Stimulated activated CD8-positive, alpha-beta memory T cell treated with anti-CD3 and anti-CD28 coated beads, Interleukin-2, amount 100 ng/mL, for 1 hour (primary cell): ENCODE data around the gene VSIG2.

Experiments used
- DNase-seq, 2 donors: peaks; one replicate each; pipeline ENCODE4 v3.0.0-alpha.2; 2020; ENCODE audit warnings: low read depth in 2 of 2

The VSIG2 gene

DNA sequence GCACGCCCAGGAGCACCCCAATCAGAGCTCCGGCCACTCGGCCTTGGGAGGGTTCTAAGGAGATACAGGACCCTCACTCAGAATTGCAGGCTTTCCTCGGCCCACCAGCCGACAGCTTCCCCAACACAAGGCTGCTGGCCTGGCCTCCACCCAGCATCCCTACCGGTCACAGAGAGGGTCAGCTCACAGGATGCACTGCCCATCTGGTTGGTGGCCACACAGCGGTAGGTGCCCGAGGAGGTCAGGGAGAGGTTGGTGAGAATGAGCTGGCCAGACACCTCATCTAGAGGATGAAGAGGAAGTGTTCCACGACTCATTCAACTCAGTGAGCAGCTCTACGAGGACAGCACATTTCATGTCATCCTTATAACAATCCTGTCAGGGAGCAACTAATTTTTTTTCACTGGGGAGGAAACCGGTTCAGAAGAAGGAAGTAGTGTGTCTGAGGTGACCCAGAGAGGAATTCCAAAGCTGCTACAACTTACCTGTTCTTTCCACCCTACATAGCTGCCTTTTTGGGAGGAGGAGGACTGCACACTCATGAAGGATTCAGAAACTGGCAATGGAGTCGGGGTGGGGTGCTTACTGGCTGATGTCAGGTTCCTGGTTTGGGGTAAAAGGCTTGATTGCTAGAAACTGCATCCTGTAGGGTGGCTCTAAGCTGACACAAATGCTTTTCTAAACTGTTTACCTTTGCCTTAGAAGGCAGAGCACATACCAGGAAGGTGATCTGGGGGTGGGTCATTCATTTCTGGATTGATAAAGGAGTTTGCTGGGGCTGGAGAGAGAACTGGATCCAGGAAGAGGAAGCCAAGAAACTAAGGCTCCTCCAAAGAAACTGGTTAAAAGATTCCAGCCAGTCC lies 3.3 kb downstream of the VSIG2 start:
- no peak for DNase-seq

DNA sequence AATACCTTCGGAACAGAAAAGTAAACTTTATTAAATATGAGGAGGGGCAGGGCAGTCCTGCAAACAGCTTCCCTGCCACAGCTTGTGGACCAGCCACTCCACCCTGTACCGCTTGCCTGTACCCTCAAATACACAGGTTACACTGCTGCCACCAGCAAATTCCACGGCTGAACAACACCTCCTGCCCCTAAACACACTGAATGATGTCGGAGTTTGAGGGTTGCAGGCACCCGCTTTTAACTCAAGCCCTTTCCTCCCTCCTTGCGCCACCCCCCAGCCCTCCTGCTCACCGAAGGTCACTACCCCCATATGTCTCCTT lies 4.0 kb downstream of the VSIG2 start:
- DNase-seq, result no peak

- no peak for DNase-seq
Observed at GRCh38 chr11:124747406-124748099, 4.5 kb downstream of the VSIG2 start.

DNA sequence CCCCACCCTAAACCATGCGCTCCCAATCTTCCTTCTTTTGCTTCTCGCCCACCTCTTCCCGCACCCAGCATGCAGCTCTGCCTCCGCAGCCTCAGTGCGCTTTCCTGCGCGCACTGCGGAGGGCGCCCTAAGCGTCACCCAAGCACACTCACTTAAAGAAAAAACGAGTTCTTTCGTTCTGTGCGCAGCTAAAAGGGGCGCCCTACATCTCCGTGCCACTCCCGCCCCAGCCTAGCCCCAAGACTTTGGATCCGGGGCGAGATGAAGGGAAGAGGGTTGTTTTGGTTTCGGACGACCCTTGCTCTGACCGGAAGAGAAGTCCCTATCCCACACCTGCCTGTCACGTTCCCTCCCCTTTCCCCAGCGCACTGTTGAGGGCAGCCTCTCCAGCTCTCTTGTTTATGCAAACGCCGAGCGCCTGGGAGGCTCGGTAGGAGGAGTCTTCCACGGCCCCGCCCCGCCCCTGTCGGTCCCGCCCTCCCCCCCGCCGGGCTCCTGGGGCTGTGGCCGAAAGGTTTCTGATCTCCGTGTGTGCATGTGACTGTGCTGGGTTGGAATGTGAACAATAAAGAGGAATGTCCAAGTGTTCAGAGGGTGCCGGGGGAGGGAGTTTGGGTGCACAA lies 5.3 kb downstream of the VSIG2 start:
- peak; percentile 57 to 66 for DNase-seq

DNA sequence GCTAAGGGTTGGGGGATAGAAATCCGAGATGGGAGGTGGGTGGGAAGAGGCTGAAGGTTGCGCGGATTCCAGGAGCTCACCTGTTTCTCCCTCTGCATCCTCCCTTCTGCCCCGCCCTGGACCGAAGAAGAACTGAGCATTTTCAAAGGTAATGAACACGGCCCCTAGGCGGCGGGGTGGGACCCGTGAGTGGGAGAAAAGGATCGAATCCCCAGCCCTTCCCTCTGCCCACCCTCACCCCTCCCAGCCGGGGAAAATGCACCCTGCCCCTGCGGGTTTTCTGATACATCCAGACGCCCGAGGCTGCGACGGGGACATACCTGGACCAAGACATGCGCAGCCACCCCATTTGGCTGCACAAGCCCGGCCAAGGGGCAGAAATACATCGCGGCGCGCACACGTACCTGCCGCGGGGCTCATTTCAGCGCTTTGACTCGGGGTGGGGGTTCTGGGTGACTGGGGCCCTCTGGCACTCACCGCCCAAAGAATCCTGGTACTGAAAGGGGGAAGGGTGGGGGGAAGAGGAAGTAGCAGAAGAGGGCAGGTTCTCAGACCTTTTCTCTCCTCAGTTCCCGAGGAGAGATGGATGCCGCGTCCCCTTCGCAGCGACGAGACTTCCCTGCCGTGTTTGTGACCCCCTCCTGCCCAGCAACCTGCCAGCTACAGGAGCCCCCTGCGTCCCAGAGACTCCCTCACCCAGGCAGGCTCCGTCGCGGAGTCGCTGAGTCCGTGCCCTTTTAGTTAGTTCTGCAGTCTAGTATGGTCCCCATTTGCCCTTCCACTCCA lies 6.0 kb downstream of the VSIG2 start:
- DNase-seq, result no peak

- no peak for DNase-seq
Observed at GRCh38 chr11:124745270-124745834, 6.7 kb downstream of the VSIG2 start.

DNA sequence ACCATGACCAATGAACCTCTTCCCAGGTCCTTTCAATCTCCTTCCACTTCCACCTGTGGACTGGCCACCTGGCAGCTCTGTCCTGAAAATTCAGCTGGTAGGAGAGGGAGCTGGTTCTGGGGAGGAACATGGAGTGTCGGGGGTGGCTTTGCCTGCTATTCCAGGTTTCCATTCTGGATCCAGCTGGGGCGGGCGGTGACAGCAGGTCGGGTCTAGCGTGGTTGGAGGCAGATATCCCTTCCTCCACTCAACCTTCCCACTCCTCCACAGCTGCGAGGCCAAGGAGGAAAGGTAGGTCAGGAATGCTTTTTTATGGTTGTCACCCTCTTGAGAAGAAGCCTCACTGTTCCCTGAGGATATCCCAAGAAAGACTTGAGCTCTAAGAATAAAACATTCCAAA lies 9.0 kb downstream of the VSIG2 start:
- DNase-seq, result no peak

DNA sequence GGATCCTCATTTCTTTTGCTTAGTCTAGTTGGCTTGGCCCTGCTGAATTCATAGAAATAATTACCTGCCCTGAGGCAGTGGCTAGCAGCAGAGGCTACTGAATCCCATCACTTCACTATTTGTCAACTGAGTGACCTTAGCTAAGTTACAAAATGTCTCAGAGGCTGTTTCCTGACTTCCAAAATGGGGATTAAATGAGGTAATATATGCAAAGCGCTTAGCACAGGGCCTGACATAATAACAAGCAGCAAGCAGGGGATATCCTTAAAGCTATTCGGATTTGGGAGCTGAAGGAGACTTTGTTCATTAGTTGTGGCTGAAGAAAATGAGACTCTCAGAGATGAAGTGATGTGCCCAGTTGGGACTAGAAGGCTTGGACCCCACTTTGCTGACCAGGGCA lies 9.5 kb downstream of the VSIG2 start:
- no peak for DNase-seq

DNA sequence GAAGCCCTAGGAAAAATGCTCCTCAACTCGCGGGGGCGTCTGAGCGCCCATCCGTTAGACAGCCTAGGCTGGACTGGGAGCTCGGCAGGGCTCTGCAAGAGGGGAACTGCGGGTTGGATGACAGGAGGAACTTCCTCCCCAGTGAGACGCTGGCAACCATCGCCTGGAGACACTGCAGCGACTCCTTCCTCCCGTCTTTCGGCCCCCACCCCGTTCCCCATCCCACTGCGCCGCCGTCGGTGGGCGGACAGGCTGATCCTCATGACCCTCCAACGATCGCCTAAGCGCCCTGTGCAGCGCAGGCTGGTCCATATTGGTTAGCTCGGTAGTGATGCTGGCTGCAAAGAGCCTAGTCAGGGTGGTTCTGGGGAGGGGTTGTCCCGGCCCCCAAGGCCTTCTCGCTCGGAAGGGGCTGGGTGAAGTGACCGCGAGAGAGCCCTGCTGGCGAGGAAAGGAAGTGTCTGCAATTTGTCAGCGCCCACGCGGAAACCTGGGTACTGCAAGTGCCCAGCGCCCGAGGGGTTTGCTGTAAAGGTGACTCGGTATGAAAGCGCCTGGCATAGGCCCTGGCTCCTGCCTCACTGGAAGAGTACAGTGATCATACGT lies 11.7 kb downstream of the VSIG2 start:
- DNase-seq, result peak in 1 of 2 donors; percentile 18

DNA sequence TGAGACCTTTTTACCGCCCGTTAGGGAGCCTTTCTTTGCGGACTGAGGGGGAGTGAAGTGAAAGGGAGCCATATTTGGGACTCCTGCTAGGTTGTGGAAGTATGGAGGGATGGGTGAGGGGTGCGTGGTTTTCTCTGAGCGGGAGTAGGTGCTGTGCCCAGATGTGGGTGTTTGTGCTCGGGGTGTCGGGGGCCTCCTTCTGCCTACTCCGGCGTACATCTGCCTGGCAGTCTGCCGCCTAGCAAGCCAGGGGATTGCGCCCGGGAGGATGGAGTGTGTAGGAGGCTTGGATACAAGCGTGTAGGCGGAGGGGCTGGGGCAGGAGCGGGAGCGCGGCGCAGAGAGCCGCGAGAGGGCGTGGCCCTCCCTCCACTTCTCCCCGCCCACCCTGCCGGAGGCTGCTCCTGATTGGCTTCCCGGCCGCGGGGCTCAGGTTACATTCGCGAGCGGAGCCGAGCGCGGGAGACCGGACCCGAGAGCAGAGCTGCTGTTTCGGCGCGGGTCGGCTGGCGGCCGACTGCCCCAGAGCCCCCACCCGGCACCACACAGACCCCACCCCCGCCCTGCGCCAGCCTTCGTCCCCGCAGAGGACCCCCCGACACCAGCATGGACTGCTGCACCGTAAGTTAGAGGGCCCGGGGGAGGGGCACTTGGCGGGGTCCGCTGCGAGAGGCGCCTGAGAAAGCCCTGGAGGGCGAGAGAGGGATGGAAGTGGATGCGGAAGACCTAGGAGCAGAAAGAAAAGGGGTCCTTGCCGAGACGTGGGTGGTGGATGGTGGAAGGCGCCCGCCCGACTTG lies 12.4 kb downstream of the VSIG2 start, which contains the start of gene NRGN:
Gene NRGN, plus strand, starts transcription at position 464 of the 798 bp plus-strand sequence. Its CDS starts 143 bp downstream, at position 607.
- DNase-seq, result peak; percentile 64 to 75

DNA sequence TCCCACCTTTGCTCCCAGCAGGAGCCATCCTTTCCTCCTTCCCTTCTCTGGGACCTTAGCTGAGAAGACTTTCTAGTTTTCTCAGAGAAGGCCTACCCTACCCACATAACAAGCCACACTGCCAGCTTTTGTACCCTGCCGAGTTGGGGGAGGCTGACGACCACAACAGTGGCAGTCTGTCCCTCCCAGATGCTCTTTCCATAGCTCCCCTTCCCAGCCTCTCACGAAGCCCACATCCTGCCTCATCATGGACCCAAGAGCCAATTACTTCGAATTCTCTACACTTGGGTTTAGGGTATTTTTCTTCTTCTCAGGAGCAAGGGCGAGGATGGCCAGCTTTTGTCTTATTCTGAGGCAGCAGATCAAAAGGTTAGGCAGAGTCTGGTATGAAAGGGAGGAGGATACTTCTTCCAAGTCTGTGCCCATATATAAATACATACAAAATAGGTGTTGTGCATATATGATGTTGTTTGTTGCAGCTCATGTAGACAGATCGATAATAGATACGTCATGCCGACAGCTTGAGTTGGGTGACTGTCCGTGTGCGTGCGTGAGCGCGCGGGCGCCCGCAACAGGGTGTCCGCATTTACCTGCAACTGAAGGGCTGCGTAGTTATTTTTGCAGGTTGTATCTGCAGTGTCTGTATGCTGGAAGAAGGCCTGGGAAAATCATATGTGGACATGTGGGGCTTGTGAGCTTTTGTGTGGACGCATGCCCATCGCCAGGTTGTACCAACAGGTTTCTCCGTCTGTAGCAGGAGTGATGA lies 13.2 kb downstream of the VSIG2 start:
- DNase-seq, result no peak

DNA sequence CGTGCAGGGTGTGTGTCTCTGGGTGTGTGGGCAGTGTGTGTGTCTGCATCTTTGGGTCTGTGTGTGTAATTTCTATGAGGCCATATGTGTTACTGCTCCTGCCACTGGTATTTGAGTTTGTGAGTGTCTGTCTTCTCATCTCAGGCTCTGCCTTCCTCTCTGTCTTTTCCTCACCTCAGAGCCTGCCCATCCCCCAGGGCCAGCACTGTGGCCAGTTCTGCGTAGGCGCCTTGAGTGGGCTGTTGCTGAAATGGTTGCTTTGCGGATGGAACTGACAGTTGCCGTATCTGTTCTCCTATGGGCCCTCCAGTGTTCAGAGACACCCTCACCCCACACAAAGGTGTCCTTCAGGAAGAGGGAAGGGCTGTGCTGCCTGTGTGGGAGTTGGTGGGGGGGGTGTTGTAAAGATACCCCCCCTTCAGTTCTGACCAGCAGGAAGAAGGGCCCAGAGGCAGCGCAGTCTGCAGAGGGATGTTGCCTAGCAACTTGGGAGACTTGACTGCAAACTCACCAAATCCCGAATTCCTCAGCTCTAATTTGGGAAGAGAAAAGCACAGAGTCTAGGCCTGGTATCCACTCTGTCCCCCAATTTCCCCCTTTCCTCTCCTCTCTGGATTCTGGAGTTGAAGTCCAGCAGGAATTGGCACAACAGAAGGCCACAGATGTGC lies 14.3 kb downstream of the VSIG2 start:
- no peak for DNase-seq

DNA sequence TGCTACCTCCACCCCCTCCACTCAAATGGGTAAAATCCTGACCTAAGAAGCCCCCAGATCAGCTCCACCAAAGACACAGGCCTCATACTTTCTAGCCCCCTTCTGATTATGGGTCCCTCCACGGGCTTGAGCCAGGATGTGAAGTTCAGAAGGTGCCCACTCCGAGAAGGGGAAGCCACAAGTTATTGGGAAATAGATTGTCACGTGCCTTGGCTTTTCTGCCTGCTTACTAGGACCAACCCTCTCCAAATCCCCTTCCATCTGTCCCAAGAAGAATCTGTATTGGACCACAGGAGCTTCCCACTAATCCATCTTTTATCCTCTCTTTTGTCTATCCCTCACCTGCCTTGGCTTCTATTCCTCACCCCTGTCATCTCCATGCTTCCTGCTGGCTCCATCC lies 15.3 kb downstream of the VSIG2 start:
- DNase-seq, result no peak

DNA sequence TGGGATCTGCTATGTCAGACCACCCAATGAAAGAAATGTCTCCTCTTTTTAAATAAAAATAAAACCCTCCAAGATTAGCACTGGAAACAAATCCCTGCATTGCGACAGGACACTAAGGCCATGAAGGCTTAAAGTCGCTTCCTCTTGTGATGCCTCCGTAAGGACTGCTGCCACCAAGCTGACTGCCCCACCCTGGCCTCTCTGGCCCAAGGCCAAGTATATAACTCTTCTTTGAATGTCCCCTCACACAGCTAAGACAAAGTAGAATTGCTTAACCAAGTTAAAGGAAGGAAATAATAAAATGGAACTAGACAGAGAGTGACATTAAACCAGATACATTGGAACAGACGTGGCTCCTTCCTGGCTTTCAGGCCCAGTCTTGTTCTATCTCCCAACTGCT lies 19.8 kb downstream of the VSIG2 start:
- no peak for DNase-seq

DNA sequence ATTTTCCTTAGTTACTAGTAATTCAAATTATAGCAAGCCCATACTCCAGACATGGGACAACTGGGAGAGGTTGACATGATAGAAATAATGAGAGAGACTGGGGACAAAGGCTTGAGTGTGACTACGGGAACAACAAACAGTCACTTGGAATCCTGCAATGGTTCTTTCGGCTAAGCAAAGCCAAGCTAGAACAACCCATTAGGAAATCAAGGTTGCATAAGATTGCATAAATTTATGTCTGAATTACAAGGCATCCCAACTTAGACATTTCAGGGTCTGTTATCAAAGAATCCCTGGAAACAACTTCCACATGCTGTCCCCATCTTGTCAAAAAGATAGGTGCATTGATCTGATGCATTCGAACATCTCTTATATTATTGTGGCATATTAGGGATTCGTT lies 22.5 kb downstream of the VSIG2 start:
- DNase-seq, result no peak

DNA sequence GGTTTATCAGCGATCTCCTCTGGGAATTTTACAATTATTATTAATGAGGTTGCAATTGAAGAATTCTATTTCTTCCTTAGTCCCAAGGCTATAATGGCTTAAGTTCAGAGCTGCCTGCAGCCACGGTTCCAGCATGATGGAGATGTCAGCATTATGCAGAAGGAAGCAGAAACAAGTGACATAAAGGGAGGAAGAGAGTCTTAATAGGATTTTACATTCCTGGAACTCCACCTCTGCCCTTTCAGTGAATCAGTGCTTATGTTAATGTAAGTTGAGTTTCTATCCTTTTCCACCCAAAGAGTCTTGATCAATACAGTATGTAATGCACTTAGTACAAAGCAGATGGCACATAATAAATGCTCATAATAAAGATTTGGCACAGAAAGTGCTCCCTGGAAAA lies 23.9 kb downstream of the VSIG2 start:
- no peak for DNase-seq

DNA sequence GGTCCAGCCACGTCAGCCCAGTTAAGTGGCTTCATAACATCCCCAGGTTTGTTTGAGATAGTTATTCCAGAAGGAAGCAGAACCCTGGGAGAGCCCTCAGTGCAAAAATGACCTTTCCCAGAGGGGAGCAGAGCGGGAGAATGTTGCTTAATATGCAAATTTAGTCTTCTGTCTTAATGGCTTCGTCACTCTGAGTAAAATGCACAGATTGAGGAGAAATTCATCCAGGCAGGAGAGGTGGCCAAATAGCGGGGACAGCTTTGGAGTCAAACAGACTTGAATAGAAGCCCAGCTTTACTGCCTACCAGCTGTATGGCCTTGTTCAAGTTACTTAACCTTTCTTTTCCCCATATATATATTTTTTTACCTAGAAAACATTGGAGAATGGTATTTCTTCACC lies 24.6 kb downstream of the VSIG2 start:
- DNase-seq, result no peak

GRCh38 chr11:124725719-124726105 lies 26.3 kb downstream of the VSIG2 start:
- DNase-seq, result no peak
